Hippocampal formation (tissue), 2 donors: ENCODE measurements around the gene ASB5.

Experiments used
- DNase-seq, 2 donors: peaks; one replicate each; lab custom pipeline; 2025; lab: John Stamatoyannopoulos, UW

Gene ASB5

DNA sequence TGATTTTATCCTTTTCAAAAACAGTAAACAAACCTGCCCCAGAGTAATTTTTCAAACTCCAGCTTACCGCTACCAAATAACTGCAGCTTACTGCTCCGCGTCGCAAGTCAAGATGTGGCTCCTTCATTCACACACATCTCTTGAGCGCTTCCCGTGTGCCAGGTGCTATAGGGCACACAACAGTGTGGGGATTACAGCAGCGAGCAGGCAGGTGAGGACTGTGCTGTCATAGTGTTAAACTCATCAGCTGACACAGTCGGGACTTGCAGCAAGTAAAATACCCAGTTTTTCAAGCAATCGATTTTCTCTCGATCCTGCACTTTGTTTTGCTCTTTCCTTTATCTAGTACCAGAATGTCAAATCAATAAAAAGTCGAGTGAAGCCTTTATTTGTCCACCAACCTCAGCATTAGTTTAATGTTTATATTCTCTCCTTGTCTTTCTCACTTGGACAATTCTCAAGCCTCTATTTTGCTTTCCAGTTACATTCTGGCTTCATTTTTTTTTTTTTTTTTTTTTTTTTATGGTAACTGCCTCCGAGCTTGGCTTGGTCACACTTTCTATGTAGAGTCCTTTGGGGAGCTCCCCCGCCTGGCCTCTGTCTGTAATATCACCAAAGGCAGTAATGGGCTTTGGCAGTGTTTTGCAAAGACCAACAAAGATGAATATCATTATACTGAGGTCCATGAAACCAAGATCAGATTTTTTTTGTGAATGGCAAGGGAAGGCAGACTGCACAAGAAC, 8.3 kb upstream of the ASB5 start:
- peak; percentile 7 to 16 for DNase-seq

DNA sequence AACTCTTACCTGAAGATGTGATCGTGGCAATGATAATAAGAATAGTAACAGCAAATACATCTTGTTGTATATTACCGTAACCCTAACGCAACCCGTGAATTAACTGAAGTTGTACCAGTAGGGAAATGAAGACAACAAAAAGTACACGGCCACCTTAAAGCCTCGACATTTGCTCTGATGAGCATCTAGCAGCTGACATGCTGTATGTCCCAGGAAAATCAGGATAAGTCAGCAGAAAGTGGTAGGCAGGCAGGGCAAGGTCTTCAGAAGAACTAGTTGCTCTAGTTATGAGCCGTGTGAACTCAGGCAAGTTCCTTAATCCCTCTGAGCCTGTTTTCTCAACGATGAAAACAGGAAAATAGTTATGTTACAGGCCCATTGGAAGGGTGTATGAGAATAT, 7.7 kb upstream of the ASB5 start:
- DNase-seq, result no peak

GRCh38 chr4:176274441-176274840, 5.4 kb upstream of the ASB5 start:
- no peak for DNase-seq

DNA sequence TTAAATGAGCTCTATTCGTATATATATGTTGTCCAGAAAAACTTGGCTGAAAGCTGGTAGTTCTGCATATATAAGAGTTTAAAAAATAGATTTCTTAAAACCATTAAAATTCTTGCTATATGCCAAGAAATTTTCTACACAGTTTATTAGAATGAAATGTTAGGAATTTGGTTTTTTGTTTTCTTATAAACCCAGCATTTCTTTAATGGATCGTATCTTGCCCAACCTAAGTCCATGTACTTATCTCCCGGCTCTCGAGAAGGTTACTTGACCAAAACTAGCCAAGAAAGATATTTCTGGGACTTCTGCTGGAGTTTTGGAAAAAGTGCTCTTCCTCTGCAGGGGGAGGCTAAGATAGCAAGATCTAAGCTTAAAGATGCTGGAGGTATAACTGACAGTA, 4.7 kb upstream of the ASB5 start:
- DNase-seq, result no peak

- DNase-seq, result no peak
Measured at GRCh38 chr4:176272799-176273198, 3.8 kb upstream of the ASB5 start.

DNA sequence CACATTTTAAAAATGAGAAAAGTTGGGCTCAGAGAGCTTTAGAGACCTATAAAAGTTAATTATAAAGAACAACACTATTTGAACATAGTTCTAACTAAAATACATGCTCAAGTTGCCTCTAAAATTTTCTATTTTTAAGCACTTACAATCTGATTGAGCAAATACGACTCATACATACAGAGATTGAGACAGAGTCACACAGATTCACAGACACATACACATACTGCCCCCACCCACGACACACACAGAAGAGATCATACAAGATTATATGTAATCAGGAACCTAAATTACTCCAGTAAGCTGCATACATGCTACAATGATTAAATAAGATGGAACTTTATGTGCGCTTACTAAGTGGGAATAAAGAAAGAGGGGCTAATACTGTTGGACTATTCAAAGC, 2.7 kb upstream of the ASB5 start:
- DNase-seq, result no peak

DNA sequence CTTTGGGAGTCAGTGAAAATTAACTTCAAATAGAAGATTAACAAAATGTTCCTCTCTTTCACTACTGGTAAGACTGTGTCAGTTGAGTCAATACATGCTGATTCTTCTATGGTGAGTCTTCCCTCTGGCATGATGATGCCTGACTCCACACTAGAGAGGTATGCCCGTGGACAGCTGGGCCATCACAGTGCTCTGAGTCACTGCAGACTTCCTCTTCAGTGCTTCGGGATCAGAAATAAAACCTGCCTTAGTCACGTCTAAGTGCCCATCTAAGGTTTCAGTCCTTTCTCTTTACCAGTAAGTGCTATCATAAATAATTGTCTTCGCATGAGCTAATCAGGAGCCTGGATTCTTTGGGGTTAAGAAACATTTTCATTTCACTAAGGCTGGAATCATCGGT, 1.6 kb upstream of the ASB5 start:
- no peak for DNase-seq

DNA sequence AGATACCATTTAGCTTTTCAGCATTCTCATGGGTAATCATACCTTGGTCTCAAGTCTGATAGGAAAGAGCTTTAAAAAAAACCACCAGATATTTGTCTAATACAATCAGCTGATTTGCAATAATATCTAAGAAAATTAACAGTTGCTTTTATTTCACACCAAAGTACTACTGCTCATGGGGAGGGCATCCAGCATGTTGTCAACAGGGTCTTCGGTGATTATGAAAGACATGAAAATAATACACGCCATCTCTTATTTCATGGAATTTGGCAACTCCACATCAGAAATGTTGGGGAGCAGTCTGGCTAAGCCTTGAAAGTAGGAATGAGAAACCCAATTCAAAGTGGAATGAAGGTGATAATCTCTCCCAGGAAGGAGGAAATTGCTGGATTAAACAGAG, 3.0 kb downstream of the ASB5 start:
- no peak for DNase-seq

DNA sequence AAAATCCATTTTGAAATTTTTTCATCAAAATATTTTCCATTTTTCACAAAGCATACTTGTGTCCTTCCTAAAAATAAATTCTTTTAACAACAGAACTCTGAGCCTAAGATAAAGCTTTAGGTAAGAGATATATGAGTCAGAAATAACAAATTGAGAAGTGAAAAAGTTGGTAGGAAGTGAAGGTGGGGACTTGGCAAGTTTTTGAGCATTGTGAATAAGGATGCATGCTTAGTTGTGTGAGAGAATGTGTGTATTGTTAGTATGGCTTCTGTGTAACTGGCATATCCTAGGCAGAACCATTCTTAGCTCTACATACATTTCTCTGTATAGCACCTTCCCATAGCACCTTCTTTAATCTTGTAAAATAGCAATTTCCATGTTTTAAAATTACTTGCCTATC, 6.8 kb downstream of the ASB5 start:
- no peak for DNase-seq

DNA sequence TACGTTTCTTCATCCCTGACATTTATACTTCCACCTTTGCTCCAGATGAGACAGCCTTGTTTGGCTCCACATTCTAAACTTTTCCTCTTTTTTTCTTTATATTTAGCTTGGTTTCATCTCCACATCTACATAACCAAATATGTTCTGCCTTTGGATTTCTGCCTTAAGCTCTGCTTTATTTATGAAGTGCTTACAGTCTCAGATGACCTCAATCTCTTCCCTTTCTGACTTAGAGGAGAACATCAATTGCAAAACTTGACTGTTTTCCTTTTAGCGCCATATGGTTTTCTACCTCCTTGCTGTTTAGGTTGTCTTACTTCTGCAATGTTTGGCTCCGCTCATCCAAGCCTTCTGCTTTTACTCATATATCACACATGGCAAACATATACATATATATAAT, 7.5 kb downstream of the ASB5 start:
- no peak for DNase-seq

- no peak for DNase-seq
Measured at GRCh38 chr4:176261018-176261417, 8.0 kb downstream of the ASB5 start.

- DNase-seq, result no peak
Measured at GRCh38 chr4:176259330-176260090, 9.5 kb downstream of the ASB5 start.

DNA sequence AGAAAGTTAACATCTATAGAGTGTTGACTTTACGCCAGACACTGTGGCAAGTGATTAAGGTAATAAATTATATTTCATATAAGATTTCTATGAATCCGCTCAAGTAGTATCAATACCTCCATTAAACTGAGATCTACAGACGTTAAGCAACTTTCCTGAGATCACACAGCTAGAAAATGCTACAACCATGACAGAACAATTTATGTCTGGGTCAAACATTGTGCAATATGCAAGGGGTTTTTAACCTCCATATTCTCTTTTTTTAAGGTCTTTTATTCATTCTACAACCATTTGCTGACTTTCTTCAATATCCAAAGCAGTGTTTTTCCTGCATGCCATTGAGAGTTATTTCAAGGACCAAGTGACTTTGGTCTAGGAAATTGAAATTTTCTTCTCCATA, 10.9 kb downstream of the ASB5 start:
- no peak for DNase-seq

DNA sequence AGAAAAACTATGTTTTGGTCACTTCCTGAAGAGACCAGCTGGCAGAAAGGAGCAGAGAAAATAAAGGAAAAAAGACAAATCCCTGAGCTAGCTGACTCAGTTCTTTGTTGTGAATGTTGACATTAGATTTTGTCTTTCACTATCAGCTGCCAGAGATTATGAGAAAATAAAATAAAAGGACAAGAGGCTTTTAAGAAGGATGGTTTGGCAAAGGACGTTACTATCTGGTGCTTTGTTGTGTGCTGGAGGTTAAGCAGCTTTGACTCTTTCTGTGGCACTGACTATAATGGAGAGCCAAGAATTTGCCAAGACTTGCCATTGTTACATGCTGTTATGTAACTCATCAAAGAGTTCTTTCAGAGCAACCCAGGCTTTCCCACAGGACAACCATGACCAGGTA, 12.1 kb downstream of the ASB5 start:
- DNase-seq, result no peak

DNA sequence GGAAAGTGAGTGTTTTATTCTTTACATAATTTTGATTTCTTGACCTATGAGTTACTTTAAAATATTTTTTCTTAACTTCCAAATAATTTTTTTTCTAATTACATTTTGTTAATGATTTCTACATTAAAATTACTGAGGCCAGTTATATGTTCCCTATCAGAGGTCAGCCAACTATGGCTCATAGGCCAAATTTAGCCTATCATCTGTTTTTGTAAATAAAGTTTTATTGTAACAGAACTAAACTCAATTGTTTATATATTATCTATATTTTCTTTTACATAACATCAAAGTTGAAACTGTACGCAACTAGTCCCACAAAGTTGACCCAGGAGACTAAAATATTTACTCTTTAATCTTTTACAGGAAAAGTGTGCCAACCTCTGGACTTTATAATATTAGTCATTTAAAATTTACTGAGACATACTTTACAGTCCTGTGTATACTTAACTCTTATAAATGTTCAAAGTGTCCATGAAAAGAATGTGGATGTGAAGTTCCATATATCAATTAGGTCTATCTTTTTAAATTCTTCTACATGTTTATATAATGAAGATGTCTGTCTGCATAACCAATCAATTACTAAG, 26.2 kb downstream of the ASB5 start:
- no peak for DNase-seq

DNA sequence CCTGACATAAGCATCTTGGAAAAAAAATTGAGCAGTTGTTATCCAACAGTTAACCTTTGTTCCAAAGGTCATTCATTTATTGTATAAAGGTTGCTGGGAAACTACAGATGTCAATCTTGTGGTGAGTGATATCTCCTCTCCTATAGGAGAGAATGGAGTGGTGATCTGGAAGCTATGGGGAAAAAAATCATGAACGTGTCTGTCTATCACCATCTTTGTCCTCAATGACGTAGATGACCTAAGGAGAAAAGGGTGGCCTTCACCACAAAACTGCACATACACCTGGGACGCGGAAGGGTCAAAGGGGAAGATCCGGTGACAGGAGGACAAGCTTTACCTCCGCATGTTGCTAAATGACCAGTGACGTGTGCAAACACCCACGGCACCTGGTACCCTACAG, 27.3 kb downstream of the ASB5 start:
- DNase-seq, result no peak

- DNase-seq, result no peak
Measured at GRCh38 chr4:176238826-176239225, 30.2 kb downstream of the ASB5 start.

GRCh38 chr4:176238157-176238610, 30.8 kb downstream of the ASB5 start:
- DNase-seq, result no peak

- no peak for DNase-seq
Measured at GRCh38 chr4:176236946-176237345, 32.1 kb downstream of the ASB5 start.

DNA sequence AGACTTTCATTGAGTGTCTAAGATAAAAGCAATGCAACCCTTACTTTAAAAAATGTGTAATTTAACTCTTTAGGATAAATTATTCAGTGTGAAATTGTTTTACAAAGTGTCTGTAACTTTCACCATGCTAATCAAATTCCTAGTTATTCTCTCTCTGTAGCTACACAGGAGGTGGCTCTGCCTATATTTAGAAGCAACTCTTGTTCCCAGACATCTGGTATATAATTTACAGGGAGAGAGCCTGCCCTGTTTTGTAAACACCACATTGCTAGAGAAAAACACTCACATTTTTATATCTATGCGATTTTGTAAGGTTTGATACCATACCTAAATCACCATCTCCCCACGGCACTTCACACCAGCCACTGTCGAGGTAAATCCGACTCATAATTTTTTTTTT, 38.2 kb downstream of the ASB5 start:
- DNase-seq, result peak in 1 of 2 donors; percentile 8

DNA sequence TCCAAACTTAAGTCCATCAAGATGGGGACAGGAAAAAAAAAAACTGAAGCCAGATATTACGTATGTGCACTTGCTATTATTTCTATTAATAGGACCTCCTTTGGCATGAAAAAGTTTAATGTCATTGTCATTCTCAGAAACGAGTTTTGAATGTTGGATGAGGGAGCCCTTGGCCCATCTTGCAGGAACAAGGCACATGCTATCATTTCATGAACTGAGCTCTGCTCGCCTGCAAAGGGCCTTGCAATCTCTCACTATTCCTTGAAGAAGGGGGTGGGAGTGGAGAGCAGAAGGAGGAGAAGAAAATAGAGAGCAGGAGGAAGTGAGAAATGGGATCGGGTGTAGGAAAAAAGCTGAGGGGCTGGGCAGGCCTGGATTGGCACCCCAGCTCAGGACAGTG, 39.4 kb downstream of the ASB5 start:
- no peak for DNase-seq

- DNase-seq, result no peak
Measured at GRCh38 chr4:176226736-176227135, 42.3 kb downstream of the ASB5 start.

DNA sequence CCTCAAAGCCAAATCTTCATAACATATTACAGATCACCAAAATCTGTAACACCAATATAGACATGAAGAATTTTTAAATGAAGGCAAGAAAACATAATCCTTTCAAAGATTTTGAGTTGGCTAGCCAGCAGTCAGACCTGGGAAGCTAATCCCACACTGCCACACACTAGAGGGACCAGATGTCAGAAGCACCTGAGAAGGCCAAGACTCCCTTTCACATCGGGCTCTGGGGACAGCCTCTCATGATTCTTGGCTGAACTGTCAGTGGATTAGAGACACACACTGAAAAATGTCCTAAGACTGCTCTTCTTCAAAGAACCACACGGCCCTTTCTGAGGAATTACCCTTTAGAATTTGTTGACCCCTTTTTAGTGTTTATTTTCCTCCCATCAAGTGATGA, 45.5 kb downstream of the ASB5 start:
- DNase-seq, result no peak
